HEK293 (cell line): ENCODE data around the gene ERCC6.

Source experiments
- CTCF ChIA-PET: fragments of 350-600 bp; formaldehyde crosslinking; extraction: SDS; loops from one replicate; lab custom pipeline; 2021; ENCODE audit warnings: antibody characterized with exemption; lab: Yijun Ruan, JAX
- POLR2A ChIA-PET: fragments of 300-600 bp; formaldehyde crosslinking; extraction: SDS; loops from one replicate; lab custom pipeline; 2020; ENCODE audit warnings: antibody characterized with exemption, inconsistent platforms; lab: Yijun Ruan, JAX
- H3K27ac ChIP-seq: fragments of 200-500 bp; sonication (Bioruptor generic); 2 replicates; pipeline ENCODE4 v1.5.1; 2014; ENCODE audit warnings: low read depth, low read length, control low read depth, inconsistent platforms; ENCODE audit errors: extremely low read depth
- H3K36me3 ChIP-seq, 2 experiments: fragments of 200-500 bp in 1 of 2; sonication (Bioruptor generic) in 1 of 2; 1 replicate in 1 of 2; 2 replicates in 1 of 2; pipeline ENCODE4 v1.5.1; 2014 to 2017; ENCODE audit warnings: inconsistent platforms in 2 of 2, low read length in 2 of 2; ENCODE audit not compliant: control insufficient read depth in 2 of 2, insufficient read depth in 1 of 2
- H3K4me1 ChIP-seq: fragments of 200-500 bp; sonication (Bioruptor generic); 2 replicates; pipeline ENCODE4 v1.5.1; 2014; ENCODE audit warnings: mild to moderate bottlenecking, low read length, inconsistent platforms; ENCODE audit not compliant: control insufficient read depth, insufficient read depth
- H3K4me3 ChIP-seq: 2 replicates; pipeline ENCODE4 v1.5.1; 2011; ENCODE audit warnings: low read depth, mild to moderate bottlenecking, control low read depth, low read length, moderate library complexity
- H3K9me3 ChIP-seq: fragments of 200-500 bp; sonication (Bioruptor generic); 2 replicates; pipeline ENCODE4 v1.5.1; 2014; ENCODE audit warnings: low read depth, low read length, inconsistent platforms; ENCODE audit not compliant: control insufficient read depth, insufficient read depth
- KLF16 ChIP-seq: fragments of 450-650 bp; formaldehyde crosslinking; IDR thresholded peaks from 2 replicates; pipeline ENCODE4 v1.5.1; 2017; ENCODE audit warnings: missing biosample characterization, missing genetic modification characterization
- SALL2 ChIP-seq: fragments of 450-650 bp; formaldehyde crosslinking; IDR thresholded peaks from 2 replicates; pipeline ENCODE4 v1.5.0; 2017; ENCODE audit warnings: missing biosample characterization, mild to moderate bottlenecking, missing genetic modification characterization, borderline replicate concordance
- TRIM28 ChIP-seq: IDR thresholded peaks from 2 replicates; pipeline ENCODE4 v1.6.1; 2011; ENCODE audit warnings: low read length, control low read depth, borderline replicate concordance
- ZNF133 ChIP-seq: fragments of 450-650 bp; formaldehyde crosslinking; IDR thresholded peaks from 2 replicates; pipeline ENCODE4 v1.5.1; 2016; ENCODE audit warnings: missing biosample characterization, missing genetic modification characterization
- ZNF138 ChIP-seq: fragments of 450-650 bp; formaldehyde crosslinking; IDR thresholded peaks from 2 replicates; pipeline ENCODE4 v1.5.1; 2016; ENCODE audit warnings: missing biosample characterization, missing genetic modification characterization, borderline replicate concordance
- ZNF2 ChIP-seq: fragments of 450-650 bp; formaldehyde crosslinking; IDR thresholded peaks from 2 replicates; pipeline ENCODE4 v1.5.1; 2016; ENCODE audit warnings: missing biosample characterization, missing genetic modification characterization
- ZNF23 ChIP-seq: fragments of 450-650 bp; formaldehyde crosslinking; IDR thresholded peaks from 2 replicates; pipeline ENCODE4 v1.5.1; 2016; ENCODE audit warnings: missing biosample characterization, missing genetic modification characterization, borderline replicate concordance
- ZNF24 ChIP-seq: fragments of 450-650 bp; formaldehyde crosslinking; IDR thresholded peaks from 2 replicates; pipeline ENCODE4 v1.5.1; 2016; ENCODE audit warnings: missing biosample characterization, missing genetic modification characterization
- ZNF302 ChIP-seq: fragments of 450-650 bp; formaldehyde crosslinking; IDR thresholded peaks from 2 replicates; pipeline ENCODE4 v1.5.1; 2016; ENCODE audit warnings: missing biosample characterization, missing genetic modification characterization, low read depth
- ZNF426 ChIP-seq: fragments of 450-650 bp; formaldehyde crosslinking; IDR thresholded peaks from 2 replicates; pipeline ENCODE4 v1.5.1; 2017; ENCODE audit warnings: missing biosample characterization, missing genetic modification characterization, mild to moderate bottlenecking, inconsistent platforms, moderate library complexity
- ZNF514 ChIP-seq: fragments of 450-650 bp; formaldehyde crosslinking; IDR thresholded peaks from 2 replicates; pipeline ENCODE4 v1.5.1; 2016; ENCODE audit warnings: missing biosample characterization, missing genetic modification characterization
- ZNF521 ChIP-seq: fragments of 450-650 bp; formaldehyde crosslinking; IDR thresholded peaks from 2 replicates; pipeline ENCODE4 v1.5.1; 2017; ENCODE audit warnings: missing biosample characterization, mild to moderate bottlenecking, missing genetic modification characterization
- ZNF529 ChIP-seq: fragments of 450-650 bp; formaldehyde crosslinking; IDR thresholded peaks from 2 replicates; pipeline ENCODE4 v1.5.1; 2017; ENCODE audit warnings: missing genetic modification characterization, missing biosample characterization; ENCODE audit not compliant: insufficient replicate concordance
- ZNF621 ChIP-seq: fragments of 450-650 bp; formaldehyde crosslinking; IDR thresholded peaks from 2 replicates; pipeline ENCODE4 v1.5.1; 2017; ENCODE audit warnings: missing biosample characterization, missing genetic modification characterization
- ZNF76 ChIP-seq: fragments of 450-650 bp; formaldehyde crosslinking; IDR thresholded peaks from 2 replicates; pipeline ENCODE4; 2016; ENCODE audit warnings: low read depth, missing biosample characterization, missing genetic modification characterization, borderline replicate concordance
- TF ChIP-seq, protein P1 (sequence below): fragments of 450-650 bp; formaldehyde crosslinking; IDR thresholded peaks from 2 replicates; pipeline ENCODE4 v1.5.1; 2017; ENCODE audit warnings: missing biosample characterization, missing genetic modification characterization
- TF ChIP-seq, protein P2 (sequence below): fragments of 450-650 bp; formaldehyde crosslinking; IDR thresholded peaks from 2 replicates; pipeline ENCODE4 v1.5.1; 2016; ENCODE audit warnings: missing biosample characterization, missing genetic modification characterization
- TF ChIP-seq, protein P3 (sequence below): fragments of 450-650 bp; formaldehyde crosslinking; IDR thresholded peaks from 2 replicates; pipeline ENCODE4 v1.5.0; 2017; ENCODE audit warnings: missing biosample characterization, missing genetic modification characterization, borderline replicate concordance

The ERCC6 gene

DNA sequence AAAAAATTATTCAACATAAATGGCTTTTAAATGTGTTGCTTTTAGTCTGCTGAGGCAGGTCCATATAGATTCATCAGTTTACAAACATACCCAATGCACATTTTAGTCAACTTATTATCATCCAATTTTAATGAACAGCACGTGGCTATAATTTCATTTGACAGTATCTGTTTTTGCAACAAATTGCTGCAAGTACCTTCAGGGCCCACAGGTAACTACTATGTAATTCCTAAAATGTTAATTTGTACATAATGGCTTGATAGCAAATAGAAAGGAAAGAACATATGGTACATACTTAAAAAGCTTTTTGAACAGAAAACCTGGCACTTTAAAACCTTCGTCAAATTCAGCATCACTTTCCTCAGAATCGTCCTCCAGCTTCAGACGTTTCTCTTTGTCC is 33.3 kb downstream of the ERCC6 start:
- Histone ChIP-seq H3K36me3 (peaks cover 4 to 12% of the 10 kb centered on the region in 2 experiments; a peak in 2 of 3 replicates), H3K4me3 (no peak overlapping the region), H3K4me1 (peaks cover 4% of the 10 kb centered on the region; the same call in 1 of the 2 replicates), H3K9me3 (no peaks in the 10 kb centered on the region), H3K27ac (no peak overlapping the region)
- ChIA-PET POLR2A (interaction anchor here (0.5 kb wide), 1 partner anchor 55 kb away, joined by 3 read pairs; no protein-coding TSS in a partner anchor), CTCF (interaction anchor here (0.9 to 1.0 kb wide), 2 partner anchors 98 to 115 kb away, joined by 3 read pairs; no protein-coding TSS in a partner anchor)
- TF ChIP-seq, protein P1, sequence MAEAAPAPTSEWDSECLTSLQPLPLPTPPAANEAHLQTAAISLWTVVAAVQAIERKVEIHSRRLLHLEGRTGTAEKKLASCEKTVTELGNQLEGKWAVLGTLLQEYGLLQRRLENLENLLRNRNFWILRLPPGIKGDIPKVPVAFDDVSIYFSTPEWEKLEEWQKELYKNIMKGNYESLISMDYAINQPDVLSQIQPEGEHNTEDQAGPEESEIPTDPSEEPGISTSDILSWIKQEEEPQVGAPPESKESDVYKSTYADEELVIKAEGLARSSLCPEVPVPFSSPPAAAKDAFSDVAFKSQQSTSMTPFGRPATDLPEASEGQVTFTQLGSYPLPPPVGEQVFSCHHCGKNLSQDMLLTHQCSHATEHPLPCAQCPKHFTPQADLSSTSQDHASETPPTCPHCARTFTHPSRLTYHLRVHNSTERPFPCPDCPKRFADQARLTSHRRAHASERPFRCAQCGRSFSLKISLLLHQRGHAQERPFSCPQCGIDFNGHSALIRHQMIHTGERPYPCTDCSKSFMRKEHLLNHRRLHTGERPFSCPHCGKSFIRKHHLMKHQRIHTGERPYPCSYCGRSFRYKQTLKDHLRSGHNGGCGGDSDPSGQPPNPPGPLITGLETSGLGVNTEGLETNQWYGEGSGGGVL (tag by site-specific recombination), result no peak
- TF ChIP-seq ZNF133, result no peak
- no peak for TF ChIP-seq TRIM28
- TF ChIP-seq, protein P2, sequence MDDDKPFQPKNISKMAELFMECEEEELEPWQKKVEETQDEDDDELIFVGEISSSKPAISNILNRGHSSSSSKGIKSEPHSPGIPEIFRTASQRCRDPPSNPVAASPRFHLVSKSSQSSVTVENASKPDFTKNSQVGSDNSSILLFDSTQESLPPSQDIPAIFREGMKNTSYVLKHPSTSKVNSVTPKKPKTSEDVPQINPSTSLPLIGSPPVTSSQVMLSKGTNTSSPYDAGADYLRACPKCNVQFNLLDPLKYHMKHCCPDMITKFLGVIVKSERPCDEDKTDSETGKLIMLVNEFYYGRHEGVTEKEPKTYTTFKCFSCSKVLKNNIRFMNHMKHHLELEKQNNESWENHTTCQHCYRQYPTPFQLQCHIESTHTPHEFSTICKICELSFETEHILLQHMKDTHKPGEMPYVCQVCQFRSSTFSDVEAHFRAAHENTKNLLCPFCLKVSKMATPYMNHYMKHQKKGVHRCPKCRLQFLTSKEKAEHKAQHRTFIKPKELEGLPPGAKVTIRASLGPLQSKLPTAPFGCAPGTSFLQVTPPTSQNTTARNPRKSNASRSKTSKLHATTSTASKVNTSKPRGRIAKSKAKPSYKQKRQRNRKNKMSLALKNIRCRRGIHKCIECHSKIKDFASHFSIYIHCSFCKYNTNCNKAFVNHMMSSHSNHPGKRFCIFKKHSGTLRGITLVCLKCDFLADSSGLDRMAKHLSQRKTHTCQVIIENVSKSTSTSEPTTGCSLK (tag by site-specific recombination), result no peak
- no peak for TF ChIP-seq ZNF23 (tag by site-specific recombination)
- no peak for TF ChIP-seq ZNF529 (tag by site-specific recombination)
- no peak for TF ChIP-seq ZNF76 (tag by site-specific recombination)

DNA sequence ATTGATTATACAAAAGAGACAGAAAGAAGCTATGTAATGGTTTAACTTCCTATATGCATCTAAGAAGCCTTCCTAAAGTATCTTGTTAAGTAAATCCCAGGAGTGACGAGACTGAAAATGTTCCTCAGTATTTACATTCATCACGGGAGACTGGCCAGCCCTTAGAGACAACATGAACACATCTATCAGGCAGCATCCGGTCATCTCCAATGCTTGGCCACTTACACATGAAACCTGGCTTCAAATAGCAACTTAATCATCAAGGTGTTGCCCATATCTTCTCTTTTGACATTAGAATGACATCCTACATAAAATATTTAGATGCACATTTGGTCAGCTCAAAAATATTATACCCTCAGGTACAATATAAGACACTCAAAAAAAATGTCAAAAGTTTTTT is 33.8 kb downstream of the ERCC6 start:
- peaks cover 8% of the 10 kb centered on the region; the same call in 1 of the 2 replicates for H3K4me1 ChIP-seq
- H3K27ac ChIP-seq, result no peak overlapping the region
- no peak overlapping the region for H3K4me3 ChIP-seq
- ChIA-PET CTCF (interaction anchor here (0.8 to 1.0 kb wide), 3 partner anchors 97 to 847 kb away, joined by 3 to 5 read pairs (median 3); no protein-coding TSS in a partner anchor), POLR2A (no interaction called here)
- H3K9me3 ChIP-seq, result no peaks in the 10 kb centered on the region
- peaks cover 4 to 12% of the 10 kb centered on the region in 2 experiments; a peak in 2 of 3 replicates for H3K36me3 ChIP-seq
- TF ChIP-seq ZNF521 (tag by site-specific recombination) (no peak), ZNF514 (tag by site-specific recombination) (no peak), ZNF621 (tag by site-specific recombination) (no peak), ZNF24 (tag by site-specific recombination) (no peak), ZNF138 (tag by site-specific recombination) (no peak), ZNF426 (no peak), SALL2 (no peak), TRIM28 (no peak), ZNF2 (tag by site-specific recombination) (no peak), KLF16 (tag by site-specific recombination) (no peak), ZNF302 (tag by site-specific recombination) (no peak)
- TF ChIP-seq, protein P3, sequence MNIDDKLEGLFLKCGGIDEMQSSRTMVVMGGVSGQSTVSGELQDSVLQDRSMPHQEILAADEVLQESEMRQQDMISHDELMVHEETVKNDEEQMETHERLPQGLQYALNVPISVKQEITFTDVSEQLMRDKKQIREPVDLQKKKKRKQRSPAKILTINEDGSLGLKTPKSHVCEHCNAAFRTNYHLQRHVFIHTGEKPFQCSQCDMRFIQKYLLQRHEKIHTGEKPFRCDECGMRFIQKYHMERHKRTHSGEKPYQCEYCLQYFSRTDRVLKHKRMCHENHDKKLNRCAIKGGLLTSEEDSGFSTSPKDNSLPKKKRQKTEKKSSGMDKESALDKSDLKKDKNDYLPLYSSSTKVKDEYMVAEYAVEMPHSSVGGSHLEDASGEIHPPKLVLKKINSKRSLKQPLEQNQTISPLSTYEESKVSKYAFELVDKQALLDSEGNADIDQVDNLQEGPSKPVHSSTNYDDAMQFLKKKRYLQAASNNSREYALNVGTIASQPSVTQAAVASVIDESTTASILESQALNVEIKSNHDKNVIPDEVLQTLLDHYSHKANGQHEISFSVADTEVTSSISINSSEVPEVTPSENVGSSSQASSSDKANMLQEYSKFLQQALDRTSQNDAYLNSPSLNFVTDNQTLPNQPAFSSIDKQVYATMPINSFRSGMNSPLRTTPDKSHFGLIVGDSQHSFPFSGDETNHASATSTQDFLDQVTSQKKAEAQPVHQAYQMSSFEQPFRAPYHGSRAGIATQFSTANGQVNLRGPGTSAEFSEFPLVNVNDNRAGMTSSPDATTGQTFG (tag by site-specific recombination), result no peak
